ENCODE measurements around the gene MECP2. TPM values are rescaled to one million over a fixed set of nuclear protein-coding genes. Genes with fewer than 3 reads are reported as not detected.

Gene MECP2
- total RNA-seq, 2 donors from 2014 or later, result 34.4 to 35.3 TPM

GRCh38 chrX:154026136-154027021, 71.1 kb downstream of the MECP2 start:
- no peak overlapping the region for H3K27ac ChIP-seq (ENCODE audit: low read depth, low read length)
- no peak overlapping the region for H3K4me3 ChIP-seq (ENCODE audit: low read length)
- Mint-ChIP-seq H3K27ac (no peak overlapping the region), H3K4me1 (peaks cover 9% of the 10 kb centered on the region), H3K27me3 (ENCODE audit: insufficient read depth) (no peaks in the 10 kb centered on the region), H3K4me3 (no peak overlapping the region), H3K9me3 (peaks cover 72% of the 10 kb centered on the region), H3K36me3 (ENCODE audit: low read depth) (peaks cover 18% of the 10 kb centered on the region)
- H3K36me3 ChIP-seq (ENCODE audit: control insufficient read depth, insufficient read depth, low read length), result peaks cover 7% of the 10 kb centered on the region
- DNase-seq, result no peak
- H3K27me3 ChIP-seq (ENCODE audit: control insufficient read depth, insufficient read depth, low read length, poor library complexity, severe bottlenecking), result no peaks in the 10 kb centered on the region
- H3K9me3 ChIP-seq (ENCODE audit: control insufficient read depth, low read length), result no peaks in the 10 kb centered on the region
- H3K9ac ChIP-seq (ENCODE audit: extremely low read depth, low read length, poor library complexity, severe bottlenecking), result no peak overlapping the region
- no peaks in the 10 kb centered on the region for H3K4me1 ChIP-seq (ENCODE audit: control insufficient read depth, insufficient read depth, low read length)
- TF ChIP-seq CTCF (conservative IDR thresholded peaks at IDR 0.05), result no peak
- WGBS, 2 experiments (ENCODE audit: insufficient coverage in 1 of 2, insufficient read length in 1 of 2), result 92% methylated on average over 21 of the region's 21 CpGs; no CpG with 5 or more reads in 1 of the 2 experiments

DNA sequence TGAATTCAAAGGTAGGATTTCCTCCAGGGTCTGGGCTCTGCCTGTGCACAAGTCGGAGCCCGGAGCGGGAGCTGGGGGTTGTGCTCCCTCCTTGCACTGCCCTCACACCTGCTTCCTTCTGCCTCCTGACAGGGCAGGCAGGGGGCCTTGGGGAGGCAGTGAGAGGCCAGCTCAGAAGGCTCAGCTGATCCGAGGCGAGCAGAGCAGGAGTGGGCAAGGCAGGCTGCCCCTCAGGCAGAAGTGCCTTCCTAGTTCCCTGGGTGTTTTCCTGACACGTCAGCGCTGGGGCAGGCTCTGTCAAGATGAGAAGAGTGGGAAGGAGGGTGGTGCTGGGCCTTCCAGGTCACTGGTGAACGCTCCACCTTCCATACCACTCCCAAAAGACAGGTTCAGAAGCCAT, 72.3 kb downstream of the MECP2 start:
- Histone ChIP-seq H3K27me3 (ENCODE audit: control insufficient read depth, insufficient read depth, low read length, poor library complexity, severe bottlenecking) (no peaks in the 10 kb centered on the region), H3K9me3 (ENCODE audit: control insufficient read depth, low read length) (no peaks in the 10 kb centered on the region), H3K4me1 (ENCODE audit: control insufficient read depth, insufficient read depth, low read length) (no peaks in the 10 kb centered on the region), H3K4me3 (ENCODE audit: low read length) (no peak overlapping the region), H3K9ac (ENCODE audit: extremely low read depth, low read length, poor library complexity, severe bottlenecking) (no peak overlapping the region), H3K36me3 (ENCODE audit: control insufficient read depth, insufficient read depth, low read length) (peaks cover 7% of the 10 kb centered on the region), H3K27ac (ENCODE audit: low read depth, low read length) (no peak overlapping the region)
- WGBS, 2 experiments (ENCODE audit: insufficient coverage in 1 of 2, insufficient read length in 1 of 2), result 86% methylated on average over 6 of the region's 8 CpGs; no CpG with 5 or more reads in 1 of the 2 experiments
- Mint-ChIP-seq H3K27ac (no peak overlapping the region), H3K9me3 (peaks cover 72% of the 10 kb centered on the region), H3K4me1 (peaks cover 14% of the 10 kb centered on the region), H3K36me3 (ENCODE audit: low read depth) (peaks cover 15% of the 10 kb centered on the region), H3K27me3 (ENCODE audit: insufficient read depth) (peaks cover 3% of the 10 kb centered on the region), H3K4me3 (no peak overlapping the region)
- DNase-seq, result no peak
- no peak for TF ChIP-seq CTCF (conservative IDR thresholded peaks at IDR 0.05)

DNA sequence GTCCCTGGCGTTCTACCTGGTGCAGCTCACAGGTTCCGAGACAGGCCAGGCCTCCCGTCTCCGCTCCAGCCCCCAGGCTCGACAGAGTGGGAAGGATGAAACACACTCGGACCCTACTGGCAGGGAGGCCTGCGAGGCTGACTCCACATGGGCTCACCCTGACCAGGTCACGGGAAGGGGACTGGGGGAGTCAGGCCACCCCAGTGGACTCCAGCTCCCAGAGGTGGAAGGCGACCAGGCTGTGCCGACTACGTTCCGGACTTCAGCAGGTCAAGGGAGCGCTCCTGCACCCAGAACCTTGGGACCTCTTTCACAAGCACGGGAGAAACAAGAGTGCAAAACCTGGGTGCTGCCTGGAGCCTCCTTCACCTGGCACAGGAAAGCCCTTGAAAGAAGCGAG, 73.2 kb downstream of the MECP2 start:
- no peaks in the 10 kb centered on the region for H3K9me3 ChIP-seq (ENCODE audit: control insufficient read depth, low read length)
- Mint-ChIP-seq H3K9me3 (peaks cover 67% of the 10 kb centered on the region), H3K27me3 (ENCODE audit: insufficient read depth) (peaks cover 3% of the 10 kb centered on the region), H3K36me3 (ENCODE audit: low read depth) (peaks cover 7% of the 10 kb centered on the region), H3K27ac (no peak overlapping the region), H3K4me3 (no peak overlapping the region), H3K4me1 (peaks cover 15% of the 10 kb centered on the region)
- no peak overlapping the region for H3K9ac ChIP-seq (ENCODE audit: extremely low read depth, low read length, poor library complexity, severe bottlenecking)
- H3K27me3 ChIP-seq (ENCODE audit: control insufficient read depth, insufficient read depth, low read length, poor library complexity, severe bottlenecking), result no peaks in the 10 kb centered on the region
- no peak overlapping the region for H3K27ac ChIP-seq (ENCODE audit: low read depth, low read length)
- no peaks in the 10 kb centered on the region for H3K4me1 ChIP-seq (ENCODE audit: control insufficient read depth, insufficient read depth, low read length)
- H3K4me3 ChIP-seq (ENCODE audit: low read length), result no peak overlapping the region
- no peak for DNase-seq
- TF ChIP-seq CTCF (conservative IDR thresholded peaks at IDR 0.05), result no peak
- 96 to 100% methylated on average over 3 to 15 of the region's 15 CpGs for WGBS, 2 experiments (ENCODE audit: insufficient coverage in 1 of 2, insufficient read length in 1 of 2)
- peaks cover 7% of the 10 kb centered on the region for H3K36me3 ChIP-seq (ENCODE audit: control insufficient read depth, insufficient read depth, low read length)

All from endodermal cell (in vitro differentiated cells).